Urinary bladder (tissue), 4 donors: Measurements from ENCODE around the gene ZDHHC16. TPM values are rescaled to one million over a fixed set of nuclear protein-coding genes. Genes with fewer than 3 reads are reported as not detected.
"Not testable (repeated sequence)": the region's sequence is repeated elsewhere in the genome, so short reads cannot be mapped to it uniquely, and the experiment has no call there.

Experiments used
- DNase-seq: peaks from one replicate; pipeline ENCODE4 v3.0.0-alpha.2; 2015; ENCODE audit errors: extremely low spot score
- H3K27ac ChIP-seq: one replicate; pipeline ENCODE4 v1.5.1; 2013; ENCODE audit warnings: low read depth, mild to moderate bottlenecking, moderate library complexity
- H3K36me3 ChIP-seq: one replicate; pipeline ENCODE4 v1.6.1; 2013; ENCODE audit warnings: mild to moderate bottlenecking, moderate library complexity; ENCODE audit not compliant: insufficient read depth
- H3K4me1 ChIP-seq: one replicate; pipeline ENCODE4 v1.6.1; 2013; ENCODE audit warnings: mild to moderate bottlenecking, moderate library complexity; ENCODE audit not compliant: insufficient read depth
- H3K4me3 ChIP-seq: one replicate; pipeline ENCODE4 v1.5.1; 2013; ENCODE audit warnings: low read depth, low read length
- WGBS: extraction: QIAGEN DNeasy Blood & Tissue Kit; methylation state at CpG from one replicate; pipeline ENCODE4 v1.1.7; 2013; 5-methylcytosine and 5-hydroxymethylcytosine counted together
- polyA plus RNA-seq: library from polyadenylated mRNA; stranded (reverse); fragments of 200-250 nt; gene quantifications from one replicate; pipeline ENCODE4 v1.2.3, GENCODE V29; 2013
- total RNA-seq: library from RNA; depleted of rRNA; stranded (reverse); fragments of >200 nt; gene quantifications from one replicate; pipeline ENCODE4 v1.2.3, GENCODE V29; 2014
- donor health status: healthy with polysubstance abuse.
- donor health status: healthy.

ZDHHC16 gene
- total and polyA plus RNA-seq, 2 donors = 23.2 to 25.0 TPM

- no peak overlapping the region for H3K27ac ChIP-seq
- H3K36me3 ChIP-seq = no peaks in the 10 kb centered on the region
- no peak for DNase-seq
- WGBS = 78% methylated on average over 6 of the region's 6 CpGs
- H3K4me1 ChIP-seq = no peaks in the 10 kb centered on the region
- H3K4me3 ChIP-seq = no peak overlapping the region
These were observed 29.4 kb upstream of the ZDHHC16 start for GRCh38 chr10:97416565-97416964.

GRCh38 chr10:97423757-97424098 lies 22.2 kb upstream of the ZDHHC16 start:
- WGBS = 85% methylated on average over 8 of the region's 8 CpGs
- H3K4me1 ChIP-seq, H3K27ac ChIP-seq, DNase-seq, H3K4me3 ChIP-seq, H3K36me3 ChIP-seq: not testable (repeated sequence)

GRCh38 chr10:97425964-97426775 lies 19.8 kb upstream of the ZDHHC16 start, which contains the start of gene PGAM1:
Gene PGAM1, plus strand, starts transcription at chr10:97426191. Its CDS starts 117 bp downstream, at chr10:97426308.
- Histone ChIP-seq H3K4me1 (no peaks in the 10 kb centered on the region), H3K4me3 (peak within 1 kb of the TSS; percentile 85), H3K27ac (peak within 1 kb of the TSS; percentile 78), H3K36me3 (peaks cover 1% of the 10 kb centered on the region)
- peak; percentile 91 for DNase-seq
- under 1% methylated on average over 88 of the region's 90 CpGs for WGBS

GRCh38 chr10:97426776-97427570 lies 19.0 kb upstream of the ZDHHC16 start:
- Histone ChIP-seq H3K27ac (no peak overlapping the region), H3K36me3 (peaks cover 3% of the 10 kb centered on the region), H3K4me3 (peak overlapping the region; percentile 85), H3K4me1 (no peaks in the 10 kb centered on the region)
- DNase-seq = no peak
- 7% methylated on average over 34 of the region's 34 CpGs for WGBS

GRCh38 chr10:97427571-97428179 lies 18.3 kb upstream of the ZDHHC16 start:
- 15% methylated on average over 9 of the region's 9 CpGs for WGBS
- Histone ChIP-seq H3K27ac (no peak overlapping the region), H3K4me1 (no peaks in the 10 kb centered on the region), H3K4me3 (no peak overlapping the region), H3K36me3 (peaks cover 4% of the 10 kb centered on the region)
- no peak for DNase-seq

- WGBS = 62% methylated on average over 4 of the region's 4 CpGs
- no peak overlapping the region for H3K27ac ChIP-seq
- no peak for DNase-seq
- peaks cover 4% of the 10 kb centered on the region for H3K36me3 ChIP-seq
- no peak overlapping the region for H3K4me3 ChIP-seq
- no peaks in the 10 kb centered on the region for H3K4me1 ChIP-seq
These were observed 17.4 kb upstream of the ZDHHC16 start for GRCh38 chr10:97428572-97428981.

GRCh38 chr10:97434055-97434454 lies 11.9 kb upstream of the ZDHHC16 start:
- no peak for DNase-seq
- no peaks in the 10 kb centered on the region for H3K4me1 ChIP-seq
- no peak overlapping the region for H3K27ac ChIP-seq
- no peak overlapping the region for H3K4me3 ChIP-seq
- peaks cover 4% of the 10 kb centered on the region for H3K36me3 ChIP-seq

- 92% methylated on average over 1 of the region's 1 CpG for WGBS
- Histone ChIP-seq H3K27ac (no peak overlapping the region), H3K4me1 (no peaks in the 10 kb centered on the region), H3K36me3 (peaks cover 3% of the 10 kb centered on the region), H3K4me3 (no peak overlapping the region)
- no peak for DNase-seq
These were observed 11.4 kb upstream of the ZDHHC16 start for GRCh38 chr10:97434557-97434956.

- DNase-seq = no peak
- H3K4me1 ChIP-seq = no peaks in the 10 kb centered on the region
- peaks cover 4% of the 10 kb centered on the region for H3K36me3 ChIP-seq
- H3K4me3 ChIP-seq = no peak overlapping the region
- WGBS = 95% methylated on average over 6 of the region's 6 CpGs
- H3K27ac ChIP-seq = no peak overlapping the region
These were observed 10.8 kb upstream of the ZDHHC16 start for GRCh38 chr10:97435211-97435610.

- Histone ChIP-seq H3K36me3 (peaks cover 1% of the 10 kb centered on the region), H3K27ac (no peak overlapping the region), H3K4me1 (no peaks in the 10 kb centered on the region), H3K4me3 (no peak overlapping the region)
- DNase-seq = no peak
- WGBS = 90% methylated on average over 1 of the region's 1 CpG
These were observed 3.7 kb upstream of the ZDHHC16 start for GRCh38 chr10:97442277-97442676.

- no peaks in the 10 kb centered on the region for H3K4me1 ChIP-seq
- no peak overlapping the region for H3K27ac ChIP-seq
- H3K36me3 ChIP-seq = peaks cover 1% of the 10 kb centered on the region
- WGBS = 89% methylated on average over 1 of the region's 1 CpG
- no peak overlapping the region for H3K4me3 ChIP-seq
- no peak for DNase-seq
These were observed 1.8 kb upstream of the ZDHHC16 start for GRCh38 chr10:97444212-97444611.

- no peaks in the 10 kb centered on the region for H3K4me1 ChIP-seq
- under 1% methylated on average over 13 of the region's 13 CpGs for WGBS
- peak overlapping the region; percentile 64 for H3K4me3 ChIP-seq
- no peak for DNase-seq
- no peaks in the 10 kb centered on the region for H3K36me3 ChIP-seq
- H3K27ac ChIP-seq = no peak overlapping the region
These were observed 636 bp upstream of the ZDHHC16 start for GRCh38 chr10:97445357-97445721.

- no peaks in the 10 kb centered on the region for H3K4me1 ChIP-seq
- H3K36me3 ChIP-seq = no peaks in the 10 kb centered on the region
- no peak overlapping the region for H3K4me3 ChIP-seq
- 77% methylated on average over 2 of the region's 2 CpGs for WGBS
- H3K27ac ChIP-seq = no peak overlapping the region
- no peak for DNase-seq
These were observed 4.9 kb downstream of the ZDHHC16 start for GRCh38 chr10:97450828-97451227.

GRCh38 chr10:97451605-97452004 lies 5.6 kb downstream of the ZDHHC16 start:
- Histone ChIP-seq H3K36me3 (no peaks in the 10 kb centered on the region), H3K4me3 (no peak overlapping the region), H3K27ac (no peak overlapping the region), H3K4me1 (no peaks in the 10 kb centered on the region)
- 93% methylated on average over 17 of the region's 17 CpGs for WGBS
- no peak for DNase-seq
